GM20000 (cell line): ENCODE results near the gene CFAP161.

Source experiments
- DNase-seq: peaks from one replicate; pipeline ENCODE4 v3.0.0; 2012; ENCODE audit warnings: low spot score
- TF ChIP-seq, protein P1 (sequence below): IDR thresholded peaks from 2 replicates; pipeline ENCODE4 v1.5.1; 2012; ENCODE audit warnings: mild to moderate bottlenecking, control low read depth; ENCODE audit errors: extremely low read depth, missing control alignments

CFAP161 gene

DNA sequence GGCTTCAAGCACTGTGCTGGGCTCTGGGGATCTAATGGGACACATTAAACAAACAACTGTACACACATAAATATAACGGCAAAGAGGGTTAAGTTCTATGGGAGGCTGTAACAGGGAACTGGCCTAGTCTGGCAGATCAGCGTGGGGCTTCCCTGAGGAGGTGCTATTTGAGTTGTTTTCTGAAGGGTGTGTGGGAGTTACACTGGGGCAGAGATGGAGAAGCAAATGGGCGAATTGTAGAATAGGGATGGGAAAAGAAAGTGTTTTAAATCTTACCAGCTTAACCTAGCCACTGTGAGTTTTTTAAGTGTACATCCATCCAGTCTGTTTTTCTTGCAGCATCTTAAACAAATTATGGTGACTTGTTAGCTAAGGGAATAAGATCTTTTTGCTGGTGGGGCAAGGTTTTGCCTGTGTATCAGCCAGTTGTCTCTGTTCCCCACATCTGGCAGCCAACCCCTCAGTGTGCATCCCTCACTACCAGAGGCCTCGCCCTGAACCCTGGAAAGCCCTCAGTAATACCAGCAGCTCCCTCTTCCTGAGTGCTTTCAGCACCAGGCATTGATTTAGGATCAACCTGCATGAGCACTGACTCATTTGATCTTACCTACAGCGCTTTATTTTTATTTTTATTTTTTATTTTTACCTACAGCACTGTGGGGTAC is 51.7 kb downstream of the CFAP161 start:
- DNase-seq: no peak
- TF ChIP-seq, protein P1, sequence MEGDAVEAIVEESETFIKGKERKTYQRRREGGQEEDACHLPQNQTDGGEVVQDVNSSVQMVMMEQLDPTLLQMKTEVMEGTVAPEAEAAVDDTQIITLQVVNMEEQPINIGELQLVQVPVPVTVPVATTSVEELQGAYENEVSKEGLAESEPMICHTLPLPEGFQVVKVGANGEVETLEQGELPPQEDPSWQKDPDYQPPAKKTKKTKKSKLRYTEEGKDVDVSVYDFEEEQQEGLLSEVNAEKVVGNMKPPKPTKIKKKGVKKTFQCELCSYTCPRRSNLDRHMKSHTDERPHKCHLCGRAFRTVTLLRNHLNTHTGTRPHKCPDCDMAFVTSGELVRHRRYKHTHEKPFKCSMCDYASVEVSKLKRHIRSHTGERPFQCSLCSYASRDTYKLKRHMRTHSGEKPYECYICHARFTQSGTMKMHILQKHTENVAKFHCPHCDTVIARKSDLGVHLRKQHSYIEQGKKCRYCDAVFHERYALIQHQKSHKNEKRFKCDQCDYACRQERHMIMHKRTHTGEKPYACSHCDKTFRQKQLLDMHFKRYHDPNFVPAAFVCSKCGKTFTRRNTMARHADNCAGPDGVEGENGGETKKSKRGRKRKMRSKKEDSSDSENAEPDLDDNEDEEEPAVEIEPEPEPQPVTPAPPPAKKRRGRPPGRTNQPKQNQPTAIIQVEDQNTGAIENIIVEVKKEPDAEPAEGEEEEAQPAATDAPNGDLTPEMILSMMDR: no peak

DNA sequence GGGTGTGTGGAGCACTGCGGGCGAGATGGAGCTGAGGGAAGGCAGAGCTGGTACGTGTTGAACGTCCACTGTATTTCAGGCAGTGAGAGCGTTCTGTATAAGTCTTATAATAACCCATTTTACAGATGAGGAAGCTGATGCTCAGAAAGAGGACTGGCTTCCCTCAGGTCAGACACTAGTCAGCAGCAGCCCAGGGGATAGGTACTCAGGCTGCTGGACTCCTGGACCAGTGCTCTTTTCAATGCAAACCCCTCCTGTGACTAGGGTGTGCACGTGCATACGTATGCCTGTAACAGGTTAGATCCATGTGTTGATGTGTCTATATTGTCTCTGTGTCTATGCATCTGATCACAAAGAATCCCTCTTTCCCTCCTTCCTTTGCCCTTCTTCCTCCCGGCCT is 54.3 kb downstream of the CFAP161 start:
- TF ChIP-seq, protein P1: no peak
- no peak for DNase-seq

DNA sequence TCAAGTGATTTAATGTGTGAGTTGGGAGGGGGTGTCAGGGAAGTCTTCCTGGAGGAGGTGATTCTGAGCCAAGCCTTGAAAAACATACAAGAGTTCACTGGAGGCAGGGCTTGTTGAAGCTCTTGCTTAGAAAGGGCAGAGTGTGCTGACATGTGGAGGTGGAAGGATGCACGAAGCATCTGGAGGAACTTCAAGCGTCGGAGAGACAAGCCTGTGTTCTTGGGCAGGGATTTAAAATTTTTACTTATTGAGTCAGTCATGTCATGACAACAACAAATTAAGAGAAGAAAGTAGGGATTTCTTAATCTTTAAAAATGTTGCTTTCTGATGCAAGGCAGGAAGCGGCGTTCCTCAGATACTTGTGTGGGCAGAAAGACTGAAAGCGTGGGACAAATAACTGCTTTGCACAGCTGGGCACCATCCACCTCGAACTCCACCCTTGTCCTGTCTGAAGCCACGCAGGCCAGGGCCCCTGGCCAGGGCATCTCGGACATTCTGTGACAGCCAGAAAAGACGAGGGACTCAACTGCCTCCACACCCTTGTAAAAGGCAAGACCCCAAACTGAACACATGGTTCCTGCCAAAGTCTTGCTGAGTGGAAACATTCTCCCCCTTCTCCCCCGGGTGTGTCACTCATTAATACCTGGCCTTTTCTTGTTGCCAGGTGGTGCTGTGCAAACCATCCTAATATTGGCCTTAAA is 55.7 kb downstream of the CFAP161 start:
- DNase-seq: no peak
- TF ChIP-seq, protein P1: no peak

DNA sequence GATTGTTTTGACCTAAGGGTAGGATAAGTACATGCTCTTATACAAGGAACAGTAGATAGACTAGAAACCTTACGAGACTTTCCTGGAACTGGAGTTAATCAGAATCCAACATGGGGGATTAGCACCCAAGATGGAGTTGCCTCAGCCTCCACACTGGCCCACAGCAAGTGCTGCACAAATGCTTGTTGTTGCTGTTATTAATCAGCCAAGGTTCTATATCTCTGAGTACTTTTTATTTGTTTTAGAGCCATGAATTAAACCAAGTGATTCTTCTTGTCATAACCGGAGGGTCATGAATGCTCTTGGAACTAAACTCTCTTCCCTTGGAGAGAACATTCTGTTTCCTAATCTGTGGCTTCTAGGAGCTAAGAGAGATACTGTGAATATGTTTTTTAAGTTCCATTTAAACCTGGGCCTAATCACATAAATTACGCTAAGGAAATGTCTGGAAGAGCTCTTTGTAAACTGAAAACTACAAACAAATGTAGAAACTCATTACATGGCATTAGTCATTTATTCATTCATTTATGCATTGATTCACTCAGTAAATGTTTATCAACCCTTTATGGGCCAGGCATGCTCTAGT is 56.9 kb downstream of the CFAP161 start:
- no peak for DNase-seq
- TF ChIP-seq, protein P1: no peak

DNA sequence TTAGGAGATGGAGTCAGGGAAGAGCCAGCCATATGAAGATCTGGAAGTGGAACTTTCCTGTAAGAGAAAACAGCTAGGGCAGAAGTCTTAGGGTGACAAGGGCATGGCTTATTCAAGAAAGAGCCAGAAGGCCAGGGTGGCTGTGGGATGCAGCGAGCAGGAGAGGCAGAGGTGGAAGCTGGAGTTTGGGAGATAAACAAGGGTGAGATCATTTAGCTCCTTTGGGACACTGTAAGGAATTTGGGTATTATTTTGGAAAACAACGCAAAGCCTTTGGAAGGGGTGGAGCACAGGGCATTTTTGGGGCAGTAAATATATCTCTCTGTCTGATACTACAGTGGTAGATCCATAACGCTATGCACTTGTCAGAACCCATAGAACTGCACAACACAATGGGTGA is 57.6 kb downstream of the CFAP161 start:
- TF ChIP-seq, protein P1: no peak

DNA sequence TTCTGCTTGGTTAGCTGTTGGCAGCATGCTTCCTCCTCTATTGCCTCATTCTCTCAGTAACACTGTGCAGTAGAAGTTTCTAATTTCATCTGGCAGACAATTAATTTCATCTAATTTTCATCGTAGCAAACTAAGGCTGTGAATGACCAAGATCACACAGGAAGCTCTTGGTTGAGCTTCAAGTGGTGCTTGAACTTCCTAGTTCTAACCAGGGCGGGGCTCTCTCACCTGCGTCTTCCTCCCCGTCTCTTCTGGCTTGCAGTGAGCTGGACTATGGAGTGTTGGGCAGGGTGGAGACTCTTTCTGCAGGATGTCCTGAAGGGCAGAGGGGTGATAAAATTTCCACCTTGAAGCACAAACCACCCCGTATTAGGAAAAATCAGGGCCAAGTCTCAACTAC is 60.7 kb downstream of the CFAP161 start:
- TF ChIP-seq, protein P1: no peak
- no peak for DNase-seq

More for the DNA sequence above, 57.6 kb downstream of the CFAP161 start:
- no peak for DNase-seq

DNA sequence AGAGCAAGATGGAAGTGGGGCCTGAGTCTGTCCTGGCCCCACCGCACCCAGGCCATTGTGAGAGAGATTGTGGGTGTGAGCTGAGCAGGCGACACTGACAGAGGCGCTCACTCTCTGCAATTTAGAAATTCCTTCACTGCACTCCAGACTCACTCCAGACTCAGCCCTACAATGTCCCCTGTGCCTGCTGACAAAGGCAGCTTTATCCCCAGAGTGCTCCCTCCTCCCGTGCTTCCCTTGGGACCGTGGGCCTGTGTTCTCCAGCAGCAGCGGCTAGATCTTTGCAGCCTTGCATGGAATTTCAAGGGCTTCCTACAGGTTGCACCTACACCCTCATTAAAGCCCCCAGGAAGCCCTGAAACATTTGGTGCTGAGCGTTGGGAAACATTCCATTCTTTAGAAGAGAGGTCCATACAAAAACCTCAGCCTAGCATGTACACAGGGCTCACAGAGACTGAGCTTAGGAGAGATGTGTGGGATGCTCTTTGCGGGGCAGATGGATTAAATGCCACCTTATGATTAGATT is 61.3 kb downstream of the CFAP161 start:
- TF ChIP-seq, protein P1: no peak
- no peak for DNase-seq
